HG03135 (cell line): ENCODE data around the gene ARMC12.
"Not testable (repeated sequence)": the region's sequence is repeated elsewhere in the genome, so short reads cannot be mapped to it uniquely, and the experiment has no call there.

Source experiments
- ATAC-seq: cut with Tn5 transposase; IDR thresholded peaks from one replicate; pipeline ENCODE4 v1.9.1; 2021; ENCODE audit warnings: mild to moderate bottlenecking, moderate library complexity; ENCODE audit not compliant: unreplicated experiment

Gene ARMC12

DNA sequence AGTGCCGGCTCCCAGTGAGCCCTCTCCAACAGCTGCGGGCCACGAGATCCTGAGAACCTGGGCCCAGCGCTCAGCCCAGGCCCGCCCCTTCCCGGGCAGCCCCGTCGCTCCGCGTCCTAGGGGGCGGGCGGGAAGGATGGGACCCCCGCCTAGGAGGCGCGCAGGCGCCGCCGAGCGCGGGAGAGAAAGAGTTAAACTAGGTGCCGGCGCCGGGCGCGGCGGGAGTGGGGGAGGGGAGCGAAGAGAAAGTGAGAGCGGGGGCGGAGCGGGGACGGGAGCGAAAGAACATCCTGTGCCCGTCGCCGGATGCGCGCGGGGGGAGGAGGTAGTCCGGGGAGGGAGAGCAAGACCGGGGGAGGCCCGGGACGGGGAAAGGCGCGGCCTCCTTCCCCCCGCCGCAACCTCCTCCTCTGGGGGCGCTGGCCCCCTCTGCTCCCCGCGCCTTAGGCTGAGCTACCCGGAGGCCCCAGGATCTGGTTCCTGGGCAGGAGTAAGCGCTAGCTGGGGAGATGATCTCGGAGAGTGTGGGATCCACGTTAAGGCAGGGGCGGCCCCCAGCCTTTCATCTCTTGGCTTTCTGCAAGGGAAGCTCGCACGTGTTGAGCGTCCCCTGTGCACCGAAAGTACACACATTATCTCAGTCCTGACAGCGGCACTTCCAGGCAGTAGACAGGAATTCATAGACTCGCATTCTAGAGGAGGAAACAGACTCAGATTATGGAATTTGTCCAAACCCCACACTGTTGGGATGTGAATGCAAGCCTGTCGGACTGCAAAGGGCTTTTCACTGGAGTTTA is 4.9 kb upstream of the ARMC12 start:
- peak; percentile 48 for ATAC-seq

DNA sequence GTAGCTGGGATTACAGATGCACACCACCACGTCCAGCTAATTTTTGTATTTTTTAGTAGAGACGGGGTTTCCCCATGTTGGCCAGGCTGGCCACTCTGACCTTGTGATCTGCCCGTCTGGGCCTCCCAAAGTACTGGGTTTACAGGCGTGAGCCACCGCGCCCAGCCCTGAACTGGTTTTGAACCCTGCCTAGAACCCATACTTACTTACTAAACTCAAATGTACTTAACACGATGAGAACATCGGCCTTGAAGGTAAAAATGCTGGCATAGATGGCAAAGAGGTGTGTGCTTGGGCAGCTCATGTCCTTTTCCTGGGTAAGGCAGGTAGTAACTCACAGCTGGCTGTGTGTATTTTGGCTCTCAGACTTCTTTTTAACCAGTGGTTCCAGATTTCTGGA is 3.2 kb upstream of the ARMC12 start:
- ATAC-seq = no peak

DNA sequence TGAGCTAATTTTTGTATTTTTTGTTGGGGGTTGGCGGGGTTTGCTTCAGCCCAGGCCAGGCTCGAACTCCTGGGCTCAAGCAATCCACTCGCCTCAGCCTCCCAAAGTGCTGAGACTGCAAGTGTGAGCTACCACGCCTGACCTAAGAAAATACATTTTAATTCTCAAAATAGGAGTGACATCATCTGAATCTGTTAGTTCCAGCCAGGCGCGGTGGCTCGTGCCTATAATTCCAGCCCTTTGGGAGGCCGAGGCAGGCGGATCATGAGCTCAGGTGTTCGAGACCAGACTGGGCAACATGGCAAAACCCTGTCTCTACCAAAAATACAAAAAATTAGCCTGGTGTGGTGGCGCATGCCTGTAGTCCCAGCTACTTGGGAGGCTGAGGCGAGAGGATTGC is 2.5 kb upstream of the ARMC12 start:
- not testable (repeated sequence) for ATAC-seq

DNA sequence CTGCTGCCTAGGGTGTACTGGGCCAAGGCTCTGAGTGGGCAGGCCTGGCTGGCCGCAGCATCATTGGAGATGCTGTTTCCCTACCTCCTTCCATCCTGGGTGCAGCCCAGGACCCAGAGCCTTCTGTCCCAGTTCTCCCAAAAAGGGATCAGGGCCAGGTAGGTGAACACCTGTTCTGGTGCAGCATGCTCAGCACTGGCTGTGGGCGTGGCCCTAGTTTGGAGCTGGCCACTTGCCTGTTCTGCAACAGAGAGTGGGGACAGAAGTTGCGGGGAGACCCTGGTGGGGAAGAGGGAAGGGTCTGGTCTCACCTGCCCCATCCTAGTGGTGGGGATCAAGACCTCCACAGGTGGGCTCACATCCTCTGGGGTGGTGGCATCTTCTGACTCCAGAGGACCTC is 1.4 kb upstream of the ARMC12 start:
- ATAC-seq = no peak

DNA sequence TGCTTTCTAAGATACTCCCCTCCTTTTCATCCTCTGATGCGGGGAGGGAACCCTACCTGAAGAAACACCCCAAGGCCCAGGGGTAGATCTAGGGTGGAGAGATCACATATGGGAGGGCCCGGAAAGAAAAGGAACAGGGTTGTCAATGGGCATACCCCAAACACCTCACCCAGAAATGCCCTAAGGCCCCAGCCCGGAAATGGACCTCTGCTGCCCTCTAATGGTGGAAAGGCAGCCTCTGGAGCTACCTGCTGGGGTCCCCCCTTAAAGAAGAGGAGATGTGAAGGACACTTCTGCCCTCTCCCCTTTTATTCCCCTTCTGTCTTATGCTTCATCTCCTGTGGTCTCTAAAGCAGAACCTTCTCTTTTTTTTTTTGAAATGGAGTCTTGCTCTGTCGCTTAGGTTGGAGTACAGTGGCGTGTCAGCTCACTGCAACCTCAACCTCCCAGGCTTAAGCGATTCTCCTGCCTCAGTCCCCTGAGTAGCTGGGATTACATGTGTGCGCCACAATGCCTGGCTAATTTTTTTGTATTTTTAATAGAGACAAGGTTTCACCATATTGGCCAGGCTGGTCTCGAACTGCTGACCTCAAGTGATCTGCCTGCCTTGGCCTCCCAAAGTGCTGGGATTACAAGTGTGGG is 458 bp upstream of the ARMC12 start:
- ATAC-seq = no peak

DNA sequence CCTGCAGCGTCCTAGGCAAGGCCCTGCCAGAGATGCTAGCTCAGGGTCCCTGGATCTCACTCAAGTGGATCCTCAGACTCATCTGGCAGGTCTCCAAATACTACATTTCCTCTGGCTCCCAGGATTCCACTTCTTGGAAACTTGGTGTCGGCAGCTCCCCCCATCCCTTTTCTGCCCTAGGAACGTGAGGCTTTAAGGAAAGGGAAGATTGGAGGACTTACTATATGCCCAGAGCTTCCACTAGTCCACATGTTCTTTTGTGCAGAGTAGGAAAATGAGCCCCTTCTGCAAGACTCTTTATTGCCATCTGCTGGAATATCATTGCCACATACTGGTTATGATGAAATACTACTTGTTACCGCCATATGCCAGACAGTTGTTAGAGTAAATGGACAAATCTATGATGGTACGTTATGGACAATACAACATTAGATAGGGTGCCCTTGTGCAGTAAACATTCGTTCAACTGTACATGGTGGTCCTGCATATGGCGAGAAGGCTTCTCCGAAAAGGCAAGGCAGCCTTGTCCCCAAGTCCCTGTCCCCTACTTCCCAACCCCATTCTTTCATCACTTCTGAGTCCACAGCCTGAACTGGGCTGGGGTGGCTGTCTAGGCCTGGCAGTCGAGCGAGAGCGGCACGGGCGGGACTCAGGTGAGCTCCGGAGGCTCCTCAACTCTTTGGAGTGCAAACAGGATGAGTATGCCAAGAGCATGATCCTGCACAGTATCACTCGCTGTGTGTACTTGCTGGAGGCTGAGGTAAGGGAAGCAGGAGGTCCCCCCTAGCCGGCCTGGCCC is 780 bp downstream of the ARMC12 start:
- ATAC-seq = no peak

DNA sequence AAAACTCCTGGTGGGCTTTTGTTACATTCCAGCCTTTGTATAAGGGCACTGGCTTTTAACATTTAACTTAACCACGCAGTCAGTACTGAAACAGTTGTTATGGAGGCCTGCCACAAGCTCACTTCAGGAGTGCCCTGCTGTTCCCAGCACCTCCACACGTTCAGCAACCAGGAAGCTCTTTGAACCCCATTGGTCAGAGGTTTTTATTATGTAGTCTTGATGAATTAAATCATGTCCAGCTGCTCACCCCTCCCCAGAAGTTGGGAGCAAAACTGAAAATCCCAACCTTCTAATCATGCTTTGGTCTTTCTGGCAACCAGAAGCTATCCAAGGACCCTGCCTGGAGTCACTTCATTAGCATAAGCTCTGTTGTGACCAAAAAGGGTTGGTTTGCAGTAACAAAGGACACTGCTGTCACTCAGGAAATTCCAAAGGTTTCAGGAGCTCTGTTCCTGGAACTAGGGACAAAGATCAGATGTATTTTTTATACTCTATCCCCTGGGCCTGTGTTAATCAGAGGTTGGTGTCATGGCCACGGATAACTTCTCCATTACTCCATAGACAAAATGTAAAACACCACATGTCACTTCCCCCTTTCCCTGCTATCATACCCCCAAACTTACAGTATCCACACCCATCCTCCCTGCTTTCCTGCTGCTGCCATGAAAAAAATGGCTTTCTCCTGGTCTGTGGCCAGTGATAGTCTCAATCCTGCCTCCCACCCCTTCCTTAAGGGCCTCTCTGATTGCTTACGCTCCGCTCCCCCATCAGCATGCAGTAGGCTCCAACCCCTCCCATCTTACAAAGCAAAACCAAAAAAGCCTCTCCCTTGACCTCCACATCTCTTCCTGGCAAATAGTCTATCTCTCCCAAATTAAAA is 3.1 kb downstream of the ARMC12 start:
- ATAC-seq = no peak

DNA sequence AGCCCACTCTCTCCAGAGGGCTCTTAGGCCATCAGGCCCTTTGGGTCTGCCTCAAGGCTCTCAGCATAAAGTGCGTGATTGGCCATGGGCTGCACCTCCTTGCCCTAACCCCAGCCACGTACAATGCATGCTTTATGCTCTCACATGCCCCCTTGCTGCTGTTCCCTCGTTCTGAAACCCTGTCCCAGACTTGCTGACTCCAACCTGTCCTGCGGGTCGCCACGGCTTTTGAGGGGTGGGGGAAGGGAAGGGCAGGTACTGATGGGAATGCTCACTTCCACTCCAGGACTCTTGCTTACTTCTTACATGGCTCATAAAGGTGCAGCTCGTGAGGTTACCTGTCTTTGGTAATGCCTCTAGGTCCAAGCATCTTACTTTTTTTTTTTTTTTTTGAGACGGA is 6.0 kb downstream of the ARMC12 start:
- no peak for ATAC-seq

DNA sequence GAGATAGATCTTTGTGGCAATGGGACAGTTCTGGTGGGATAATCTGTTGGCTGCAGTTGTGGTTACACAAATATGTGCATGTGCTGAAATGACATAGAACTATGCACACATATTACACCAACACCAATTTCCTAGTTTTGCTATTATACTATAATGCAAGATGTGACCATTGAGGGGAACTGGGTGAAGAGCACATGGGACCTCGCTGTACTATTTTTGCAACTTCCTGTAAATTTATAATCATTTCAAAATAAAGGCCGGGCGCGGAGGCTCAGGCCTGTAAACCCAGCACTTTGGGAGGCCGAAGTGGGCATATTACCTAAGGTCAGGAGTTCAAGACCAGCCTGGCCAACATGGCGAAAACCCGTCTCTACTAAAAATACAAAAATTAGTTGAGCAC is 8.7 kb downstream of the ARMC12 start:
- no peak for ATAC-seq

DNA sequence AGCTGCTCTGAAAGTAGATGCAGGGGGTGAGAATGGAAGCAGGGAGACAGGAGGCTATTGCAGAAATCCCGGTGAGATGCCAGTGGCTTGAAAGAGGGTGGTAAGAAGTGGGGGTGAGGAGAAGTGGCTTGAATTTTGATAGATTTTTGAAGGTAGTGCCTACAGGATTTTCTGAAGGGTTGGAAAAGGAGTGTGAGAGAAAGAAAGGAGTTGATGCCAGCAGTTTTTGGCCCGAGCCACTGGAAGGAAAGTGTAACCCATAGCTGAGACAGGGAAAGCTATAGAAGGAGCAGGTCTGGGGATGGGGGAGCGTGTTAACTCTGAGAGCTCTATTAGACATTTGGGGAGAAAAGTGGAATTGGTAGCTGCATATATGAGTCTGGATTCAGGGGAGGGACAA is 9.7 kb downstream of the ARMC12 start:
- ATAC-seq = no peak

DNA sequence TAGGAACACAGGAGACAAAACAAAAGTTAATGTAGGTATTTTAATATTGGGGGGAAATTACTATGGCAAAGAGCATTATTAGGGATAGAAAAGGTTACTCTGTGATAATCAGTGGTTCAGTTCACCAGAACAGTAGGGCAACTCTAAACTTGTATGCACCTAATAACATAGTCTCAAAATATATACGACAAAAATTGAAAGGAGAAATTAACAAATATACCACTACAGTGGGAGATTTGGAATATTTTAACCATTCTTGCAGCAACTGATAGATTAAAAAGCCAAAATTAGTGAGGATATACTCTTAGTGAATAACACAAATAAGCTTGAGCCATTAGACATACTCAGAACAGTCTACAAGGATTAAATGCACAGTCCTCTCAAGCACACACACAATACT is 11.0 kb downstream of the ARMC12 start:
- no peak for ATAC-seq

DNA sequence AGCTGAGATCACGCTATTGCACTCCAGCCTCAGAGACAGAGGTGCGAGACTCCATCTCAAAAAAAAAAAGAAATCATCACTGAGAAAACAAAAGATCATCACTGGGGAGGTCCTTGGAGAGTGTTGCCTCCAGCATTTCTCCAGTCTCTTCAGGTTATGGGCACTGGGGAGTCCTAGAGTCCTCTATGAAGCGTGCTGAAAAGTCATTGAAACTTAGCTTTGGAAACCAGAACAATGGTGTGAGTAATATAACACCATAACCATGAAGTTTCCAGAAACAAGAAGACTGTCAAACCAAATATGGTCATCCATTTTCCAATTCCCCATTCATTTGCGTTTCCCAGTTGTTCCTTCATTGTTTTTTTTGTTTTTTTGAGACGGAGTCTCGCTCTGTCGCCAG is 13.7 kb downstream of the ARMC12 start:
- no peak for ATAC-seq

DNA sequence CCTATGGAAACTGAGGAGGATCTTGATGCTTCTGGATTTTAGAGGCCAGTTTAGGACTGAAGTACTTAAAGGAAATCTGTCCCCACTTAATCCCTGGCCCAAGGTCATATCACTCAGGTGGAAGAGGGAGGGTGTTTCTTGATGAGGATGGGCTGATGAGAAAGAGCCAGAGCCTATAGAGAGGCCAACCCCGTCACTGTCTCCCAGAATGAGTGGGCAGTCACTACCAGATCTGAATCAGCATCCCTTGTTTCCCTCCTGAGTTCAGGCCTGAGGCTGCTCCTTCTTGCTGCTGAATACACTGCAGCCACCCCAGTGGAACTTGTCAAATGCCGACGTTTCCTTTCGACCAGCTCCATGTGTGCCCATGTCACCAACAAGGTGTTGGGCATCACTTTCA is 14.8 kb downstream of the ARMC12 start:
- ATAC-seq = no peak

DNA sequence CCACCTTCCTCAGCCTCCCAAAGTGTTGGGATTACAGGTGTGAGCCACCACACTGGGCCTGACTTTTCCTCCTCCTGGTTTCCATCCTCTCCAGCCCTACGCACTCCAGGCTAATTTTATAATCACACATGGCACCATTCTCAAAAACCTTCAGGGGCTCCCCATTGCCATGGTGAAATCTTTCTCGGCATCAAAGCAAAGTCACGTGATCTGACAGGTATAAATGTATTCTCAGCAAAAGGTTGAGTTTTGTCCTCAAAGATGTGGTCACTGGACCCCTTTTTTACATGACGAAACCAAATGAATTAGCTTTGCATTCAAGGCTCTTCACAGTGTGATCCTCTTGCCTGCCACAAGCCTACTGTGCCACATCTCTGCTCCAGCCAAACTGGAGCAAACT is 15.5 kb downstream of the ARMC12 start:
- no peak for ATAC-seq

DNA sequence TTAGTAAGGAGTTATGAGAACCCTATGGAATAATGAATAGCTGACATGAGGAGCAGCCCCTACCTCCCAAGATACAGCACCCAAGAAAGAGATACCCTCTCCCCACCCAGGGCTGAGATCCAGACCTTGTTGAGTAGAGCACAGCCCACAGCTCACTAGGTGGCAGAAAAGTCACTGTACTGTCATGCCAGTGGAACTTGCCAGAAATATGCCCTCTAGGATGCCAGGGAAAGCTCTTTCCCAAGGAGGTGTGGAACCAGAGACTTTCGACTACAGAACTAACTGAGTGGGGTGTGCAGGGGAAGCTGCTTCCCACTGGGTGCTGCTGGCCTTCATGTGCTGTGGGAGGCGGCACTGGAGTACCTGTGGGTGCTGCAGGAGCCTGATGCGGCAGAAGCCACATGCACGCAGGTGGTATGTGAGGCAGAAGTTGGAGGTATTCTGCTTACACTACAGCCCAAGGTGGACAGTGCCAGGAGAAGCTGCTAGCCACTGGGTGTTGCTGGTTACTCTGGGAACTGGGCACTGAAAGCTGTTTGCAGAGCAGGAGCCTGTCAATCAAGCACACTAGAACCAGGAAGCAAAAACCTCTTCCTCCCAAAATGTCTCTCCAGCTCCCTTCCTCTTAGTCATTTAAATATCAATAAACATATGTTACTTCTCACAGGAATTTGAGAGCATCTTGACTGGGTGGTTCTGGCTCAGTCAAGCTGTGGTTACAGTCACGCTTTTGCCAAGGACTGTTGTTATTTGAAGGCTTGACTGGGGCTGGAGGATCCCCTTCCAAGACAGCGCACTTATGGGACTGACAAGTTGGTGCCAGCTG is 17.8 kb downstream of the ARMC12 start:
- no peak for ATAC-seq

DNA sequence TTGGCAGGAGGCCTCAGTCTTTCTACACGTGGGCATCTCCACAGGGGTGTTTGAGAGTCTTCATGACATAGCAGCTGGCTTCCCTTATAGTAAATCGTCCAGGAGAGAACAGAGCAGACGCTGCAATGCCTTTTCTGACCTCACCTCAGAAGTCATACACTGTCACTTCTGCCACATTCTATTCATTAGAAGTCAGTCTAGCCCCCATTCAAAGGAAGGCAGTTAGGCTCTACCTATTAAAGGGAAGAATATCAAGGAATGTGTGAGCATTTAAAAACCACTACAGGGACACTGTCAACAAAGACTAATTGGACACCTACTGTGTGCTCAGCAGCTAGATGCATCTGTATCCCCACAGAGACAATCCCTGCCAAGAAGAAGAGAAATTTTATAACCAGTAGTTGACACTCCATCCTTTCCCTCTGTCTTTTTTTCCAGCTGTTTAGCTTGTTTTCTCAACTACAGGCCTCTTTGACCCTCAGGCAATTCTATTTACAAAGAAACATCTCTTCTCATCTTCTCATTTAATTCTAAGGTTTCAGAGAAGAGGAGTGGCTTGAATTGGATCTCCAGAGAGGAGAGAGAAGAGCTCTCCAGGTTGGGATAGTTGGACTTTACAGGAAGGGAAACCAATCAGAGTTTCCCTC is 18.6 kb downstream of the ARMC12 start:
- ATAC-seq = no peak

DNA sequence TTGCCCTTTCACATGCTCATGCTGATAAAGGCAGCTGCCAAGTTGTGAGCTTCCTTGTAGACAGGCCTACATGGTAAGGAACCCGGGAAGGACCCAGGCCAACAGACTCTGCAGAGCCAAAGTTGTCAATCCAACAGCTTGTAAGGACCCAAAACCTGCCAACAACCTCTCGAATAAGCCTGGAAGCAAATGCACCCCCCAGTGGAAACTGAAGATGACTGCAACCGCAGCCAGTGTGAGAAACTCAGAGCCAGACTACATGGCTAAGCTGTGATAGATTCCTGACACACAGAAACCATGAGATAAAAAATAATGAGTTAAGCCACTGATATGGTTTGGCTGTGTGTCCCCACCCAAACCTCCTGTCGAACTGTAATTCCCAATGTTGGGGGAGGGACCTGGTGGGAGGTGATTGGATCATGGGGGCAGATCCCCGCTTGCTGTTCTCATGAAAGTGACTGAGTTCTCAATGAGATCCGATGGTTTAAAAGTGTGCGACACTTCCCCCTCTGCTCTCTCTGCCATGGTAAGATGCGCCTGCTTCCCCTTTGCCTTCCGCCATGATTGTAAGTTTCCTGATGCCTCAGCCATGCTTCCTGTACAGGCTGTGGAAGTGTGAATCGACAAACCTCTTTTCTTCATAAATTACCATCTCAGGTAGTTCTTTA is 20.8 kb downstream of the ARMC12 start:
- no peak for ATAC-seq

DNA sequence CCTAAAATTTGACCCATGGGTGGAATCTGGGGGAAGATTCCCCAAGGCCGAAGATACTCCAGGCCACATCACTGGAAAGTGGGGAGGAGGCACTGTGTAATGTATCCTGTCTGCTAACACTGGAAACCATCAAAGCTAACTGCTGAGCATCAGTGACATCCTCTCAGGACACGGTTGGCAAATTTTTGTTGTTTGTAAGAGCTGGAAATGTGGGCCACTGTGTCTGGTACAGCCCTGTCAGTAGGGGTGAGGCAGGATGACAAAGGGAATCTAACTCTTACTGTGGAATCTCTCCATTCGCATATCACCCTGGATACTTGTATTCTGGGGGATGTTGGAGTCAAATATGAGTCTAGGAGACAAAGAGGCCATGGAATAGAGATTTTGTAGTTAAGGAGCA is 22.6 kb downstream of the ARMC12 start:
- no peak for ATAC-seq

DNA sequence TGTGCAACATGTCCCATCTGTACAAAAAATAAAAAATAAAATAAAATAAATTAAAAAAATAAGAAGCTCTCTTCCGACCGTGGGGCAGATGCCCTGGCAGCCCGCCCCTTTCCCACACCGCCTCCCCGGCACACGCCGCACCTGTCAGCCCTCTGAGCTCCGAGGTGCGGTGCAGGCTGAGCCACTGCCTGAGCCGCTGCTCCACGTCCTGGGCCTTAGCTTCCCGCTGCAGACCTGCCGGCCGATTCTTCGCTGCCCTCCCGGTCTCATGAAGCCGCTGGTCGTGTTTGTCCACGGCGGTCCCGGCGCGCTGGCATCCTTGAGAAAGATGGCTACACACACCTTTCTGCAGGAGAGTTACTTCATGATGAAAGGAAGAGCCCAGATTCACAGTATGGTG is 28.9 kb downstream of the ARMC12 start:
- ATAC-seq = no peak
